GM10248 (cell line): ENCODE results near the gene GIPC2.

ENCODE experiments used
- CTCF ChIA-PET: fragments of 300-600 bp; sonication (Branson Sonifier 250); formaldehyde crosslinking; extraction: SDS; loops from one replicate; lab custom pipeline; 2021; ENCODE audit warnings: antibody characterized with exemption; lab: Yijun Ruan, JAX
- POLR2A ChIA-PET: fragments of 350-650 bp; sonication (Branson Sonifier 250); formaldehyde crosslinking; extraction: SDS; loops from one replicate; lab custom pipeline; 2020; ENCODE audit warnings: antibody characterized with exemption; lab: Yijun Ruan, JAX
- DNase-seq: peaks from one replicate; pipeline ENCODE4 v3.0.0; 2012; ENCODE audit errors: extremely low spot score
- CTCF ChIP-seq: IDR thresholded peaks from 2 replicates; pipeline ENCODE4 v1.5.1; 2012; ENCODE audit warnings: mild to moderate bottlenecking, low read depth; ENCODE audit errors: extremely low read depth, missing control alignments, control extremely low read depth

Gene GIPC2

GRCh38 chr1:78035121-78035520 is 10.6 kb upstream of the GIPC2 start:
- ChIA-PET POLR2A (no interaction called here), CTCF (no interaction called here)
- no peak for TF ChIP-seq CTCF
- no peak for DNase-seq

- DNase-seq = no peak
- POLR2A ChIA-PET = no interaction called here
- CTCF ChIA-PET = interaction anchor here (1.8 kb wide), 1 partner anchor 45 kb away, joined by 4 read pairs; no protein-coding TSS in a partner anchor
- TF ChIP-seq CTCF = no peak
Observed at GRCh38 chr1:78036450-78036849, 9.3 kb upstream of the GIPC2 start.

GRCh38 chr1:78038071-78038470 is 7.7 kb upstream of the GIPC2 start:
- DNase-seq = no peak
- POLR2A ChIA-PET = no interaction called here
- CTCF ChIA-PET = interaction anchor here (1.0 to 2.1 kb wide), 4 partner anchors 10 to 47 kb away, joined by 3 to 7 read pairs (median 4); no protein-coding TSS in a partner anchor
- no peak for TF ChIP-seq CTCF

DNA sequence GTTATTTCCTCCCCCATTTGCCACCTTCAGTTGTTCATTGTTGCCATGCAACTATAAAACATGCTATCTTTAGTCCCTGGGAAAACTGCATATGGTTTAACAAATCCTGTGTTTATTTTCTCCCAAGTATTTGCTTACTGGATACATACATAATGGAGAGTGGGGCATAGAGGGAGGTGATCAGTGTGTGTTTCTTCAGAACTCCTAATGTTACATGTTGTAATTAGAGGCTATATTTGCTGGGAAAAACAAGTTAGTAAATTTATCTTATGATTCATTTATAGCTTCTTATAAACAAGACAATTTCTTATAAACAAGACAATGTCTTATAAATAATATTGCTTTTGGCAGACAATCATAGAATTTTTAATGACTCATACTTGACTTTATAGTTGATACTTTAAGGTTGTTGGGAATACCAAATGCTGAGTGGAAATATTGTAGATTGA is 7.3 kb upstream of the GIPC2 start:
- no peak for DNase-seq
- POLR2A ChIA-PET = no interaction called here
- CTCF ChIA-PET = interaction anchor here (1.0 to 2.1 kb wide), 3 partner anchors 9 to 38 kb away, joined by 3 to 7 read pairs (median 5); no protein-coding TSS in a partner anchor
- no peak for TF ChIP-seq CTCF

DNA sequence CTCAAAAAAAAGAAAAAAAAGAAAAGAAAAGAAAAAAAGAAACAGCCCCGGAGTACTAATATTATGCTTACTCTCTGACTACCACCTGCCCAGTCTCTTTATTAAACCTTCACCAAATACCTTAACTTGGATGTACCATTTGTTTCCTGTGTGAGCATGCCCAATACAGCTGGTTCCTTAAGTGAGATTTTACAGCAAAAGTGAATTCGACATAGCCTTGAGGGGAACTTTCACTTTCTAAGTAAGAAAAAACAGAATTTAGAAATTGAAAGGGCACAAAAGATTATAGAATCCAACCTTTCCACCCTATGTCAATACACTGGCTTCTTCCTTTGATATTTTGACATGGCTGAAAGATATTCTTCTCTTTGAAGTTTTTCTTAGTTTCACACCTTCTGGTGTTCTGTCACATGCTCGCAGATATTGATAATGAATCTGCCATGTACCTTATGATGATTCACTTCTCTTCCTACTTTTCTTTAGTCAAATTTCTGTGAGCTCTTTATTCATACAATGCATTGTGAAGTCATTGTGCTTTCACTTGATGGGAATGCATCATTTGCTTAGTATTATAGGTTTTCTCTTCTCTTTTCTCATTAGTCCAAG is 5.2 kb upstream of the GIPC2 start:
- CTCF ChIA-PET = interaction anchor here (1.4 kb wide), 1 partner anchor 9 kb away, joined by 4 read pairs; no protein-coding TSS in a partner anchor
- POLR2A ChIA-PET = interaction anchor here (1.1 kb wide), 1 partner anchor 36 kb away, joined by 3 read pairs; the partner anchor contains the start of gene DNAJB4

GRCh38 chr1:78043436-78043835 is 2.3 kb upstream of the GIPC2 start:
- CTCF ChIA-PET = interaction anchor here (1.0 to 1.7 kb wide), 2 partner anchors 8 to 10 kb away, joined by 3 to 7 read pairs; no protein-coding TSS in a partner anchor
- DNase-seq = no peak
- POLR2A ChIA-PET = interaction anchor here (3.3 kb wide), 1 partner anchor 39 kb away, joined by 14 read pairs; the partner anchor contains the start of gene DNAJB4
- no peak for TF ChIP-seq CTCF

More for the DNA sequence above, 5.2 kb upstream of the GIPC2 start:
- no peak for TF ChIP-seq CTCF
- DNase-seq = no peak
